Mucosa of rectum (tissue), 2 donors: ENCODE data around the gene COQ6.
"Not testable (repeated sequence)": the region's sequence is repeated elsewhere in the genome, so short reads cannot be mapped to it uniquely, and the experiment has no call there.

Experiments
- H3K27ac ChIP-seq, 2 donors: one replicate each; pipeline ENCODE4 v1.7.0; 2013; ENCODE audit warnings: inconsistent platforms in 2 of 2, low read depth in 2 of 2, low read length in 2 of 2
- H3K27me3 ChIP-seq, 2 donors: one replicate each; pipeline ENCODE4 v1.7.0; 2013; ENCODE audit warnings: low read length in 2 of 2; ENCODE audit not compliant: control insufficient read depth in 2 of 2, insufficient read depth in 2 of 2
- H3K36me3 ChIP-seq, 2 donors: one replicate each; pipeline ENCODE4 v1.7.0; 2013; ENCODE audit warnings: low read length in 2 of 2; ENCODE audit not compliant: control insufficient read depth in 2 of 2, insufficient read depth in 2 of 2
- H3K4me1 ChIP-seq, 2 donors: one replicate each; pipeline ENCODE4 v1.7.0; 2013; ENCODE audit warnings: low read length in 2 of 2, mild to moderate bottlenecking in 1 of 2; ENCODE audit not compliant: control insufficient read depth in 2 of 2, insufficient read depth in 2 of 2
- H3K4me3 ChIP-seq, 2 donors: one replicate each; pipeline ENCODE4 v1.7.0; 2013; ENCODE audit warnings: low read length in 2 of 2
- H3K9ac ChIP-seq, 2 donors: one replicate each; pipeline ENCODE4 v1.7.0; 2013; ENCODE audit warnings: low read length in 2 of 2, low read depth in 1 of 2, mild to moderate bottlenecking in 1 of 2
- H3K9me3 ChIP-seq, 2 donors: one replicate each; pipeline ENCODE4 v1.7.0; 2013; ENCODE audit warnings: low read length in 2 of 2; ENCODE audit not compliant: control insufficient read depth in 2 of 2
- donor health status: healthy.
- donor health status: Normal muscosa, but diverticular disease.

Gene COQ6

DNA sequence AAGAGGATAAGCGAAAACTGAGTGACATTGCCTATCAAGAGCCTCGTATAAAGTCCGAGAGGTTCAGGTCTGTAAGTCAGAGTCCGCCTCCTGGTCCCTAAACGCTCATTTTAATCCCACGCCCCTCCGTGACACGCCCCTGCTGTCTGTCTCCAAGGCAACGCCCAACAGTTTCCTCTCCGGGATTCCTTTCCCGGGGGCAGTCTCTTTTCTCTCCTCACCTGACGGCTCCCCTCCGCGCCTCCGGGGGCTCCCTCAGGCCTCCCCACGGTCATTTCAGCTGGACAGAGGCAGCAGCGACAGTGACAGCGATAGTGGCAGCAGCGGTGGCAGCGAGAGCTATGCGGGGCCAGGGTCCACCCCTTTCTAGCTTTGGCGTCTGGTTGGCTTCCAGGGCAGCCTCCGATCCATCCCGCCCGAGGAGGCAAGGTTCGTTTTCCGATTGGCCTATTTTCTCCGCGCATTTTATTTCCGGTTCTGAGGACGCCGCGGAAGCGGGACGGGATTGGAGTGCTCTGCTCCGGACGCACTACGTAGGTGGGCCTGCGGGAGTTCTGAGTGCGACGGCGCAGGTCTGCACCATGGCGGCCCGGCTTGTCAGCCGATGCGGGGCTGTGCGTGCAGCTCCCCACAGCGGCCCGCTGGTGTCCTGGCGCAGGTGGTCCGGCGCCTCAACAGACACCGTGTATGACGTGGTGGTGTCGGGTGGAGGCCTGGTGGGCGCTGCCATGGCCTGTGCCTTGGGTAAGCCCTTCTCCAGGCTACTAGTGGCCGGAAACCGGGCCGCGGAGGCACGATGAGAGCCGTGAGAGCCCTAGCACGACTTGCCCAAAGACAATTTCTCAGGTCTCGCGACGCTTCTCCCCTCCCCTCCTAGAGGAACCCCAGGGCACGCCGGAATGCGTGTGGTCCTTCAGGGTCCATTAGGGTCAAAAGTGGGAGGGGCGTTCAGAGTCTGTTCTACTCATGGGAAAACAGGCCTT is at the start of gene COQ6, which contains the start of gene FAM161B:
TSS of gene COQ6 (plus strand) at position 551 of the 983 bp plus-strand sequence. CDS start at position 582, 31 bp downstream.
TSS of gene FAM161B (minus strand) at position 343 of the 983 bp plus-strand sequence. CDS start at position 275, 68 bp downstream.
- Histone ChIP-seq H3K27ac (peak within 1 kb of the TSS; percentile 83 to 94), H3K27me3 (no peaks in the 10 kb centered on the region), H3K4me3 (peak within 1 kb of the TSS; percentile 91 to 93), H3K9me3 (no peaks in the 10 kb centered on the region), H3K9ac (peak within 1 kb of the TSS; percentile 76 to 86), H3K4me1 (peaks cover 12 to 19% of the 10 kb centered on the region in 2 donors), H3K36me3 (peaks cover 7% of the 10 kb centered on the region in 2 donors)

DNA sequence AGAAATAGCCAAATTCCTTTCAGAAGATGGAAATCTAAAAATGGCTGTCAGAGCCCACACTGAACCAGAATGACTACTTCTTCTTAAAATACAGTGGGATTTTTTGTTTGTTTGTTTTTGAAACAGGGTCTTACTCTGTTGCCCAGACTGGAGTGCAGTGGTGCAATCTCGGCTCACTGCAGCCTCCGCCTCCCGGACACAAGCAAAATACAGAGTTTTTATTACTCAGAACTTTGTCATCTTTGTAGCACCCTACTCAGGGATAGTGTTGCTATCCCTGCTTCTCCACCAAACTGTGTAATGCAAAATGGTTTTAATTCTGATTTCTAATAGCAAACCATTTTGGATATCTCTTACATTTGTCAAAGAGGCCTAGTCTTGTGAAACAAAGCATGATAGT is 47.1 kb upstream of the COQ6 start:
- Histone ChIP-seq H3K9me3 (no peaks in the 10 kb centered on the region), H3K4me3 (no peak overlapping the region), H3K27me3 (no peaks in the 10 kb centered on the region), H3K36me3 (peaks cover 48 to 60% of the 10 kb centered on the region in 2 donors), H3K9ac (no peak overlapping the region), H3K4me1 (no peaks in the 10 kb centered on the region), H3K27ac (no peak overlapping the region)

DNA sequence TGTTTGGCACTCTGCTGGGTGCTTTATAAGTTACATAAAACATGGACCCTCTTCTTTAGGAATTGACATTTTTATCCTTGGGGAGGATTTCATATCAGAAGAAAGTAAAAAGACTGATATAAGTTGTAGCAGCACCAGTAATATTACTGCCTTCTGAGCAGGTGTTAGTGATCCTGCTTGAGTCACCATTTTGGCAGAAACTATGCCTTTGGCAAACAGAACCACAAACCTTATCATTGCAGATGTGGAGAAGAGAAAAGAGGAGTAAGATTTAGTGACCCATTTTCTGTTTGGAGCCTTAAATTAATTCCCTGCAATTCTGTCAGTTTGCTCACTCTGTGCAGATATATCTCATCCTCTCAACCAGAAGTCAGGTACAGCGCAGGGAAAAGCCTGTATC is 40.4 kb upstream of the COQ6 start:
- H3K9ac ChIP-seq: no peak overlapping the region
- peaks cover 48 to 77% of the 10 kb centered on the region in 2 donors for H3K36me3 ChIP-seq
- H3K27me3 ChIP-seq: no peaks in the 10 kb centered on the region
- H3K27ac ChIP-seq: no peak overlapping the region
- no peaks in the 10 kb centered on the region for H3K9me3 ChIP-seq
- no peaks in the 10 kb centered on the region for H3K4me1 ChIP-seq
- H3K4me3 ChIP-seq: no peak overlapping the region

DNA sequence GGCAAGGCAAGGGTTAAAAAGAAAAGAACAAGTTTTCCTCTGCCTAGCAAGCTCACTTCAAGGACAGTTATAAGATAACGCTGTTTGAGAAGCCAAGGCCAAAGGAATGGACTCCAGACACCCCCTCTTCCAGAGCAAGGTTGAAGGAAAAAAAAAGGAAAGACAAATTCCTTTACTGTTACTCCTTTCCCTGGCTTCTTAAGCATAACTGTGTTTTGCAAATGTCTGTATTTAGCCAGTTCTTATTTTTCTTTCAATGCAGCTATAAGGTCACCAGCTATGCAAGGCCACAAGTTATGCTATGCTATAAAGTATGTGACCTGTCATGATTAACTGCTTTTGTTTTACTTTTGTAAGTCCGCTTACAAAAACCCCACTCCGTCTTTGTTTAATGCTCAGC is 36.8 kb upstream of the COQ6 start:
- Histone ChIP-seq H3K27me3 (no peaks in the 10 kb centered on the region), H3K4me1 (no peaks in the 10 kb centered on the region), H3K9me3 (no peaks in the 10 kb centered on the region), H3K27ac (no peak overlapping the region), H3K9ac (no peak overlapping the region), H3K4me3 (no peak overlapping the region), H3K36me3 (peaks cover 34 to 59% of the 10 kb centered on the region in 2 donors)

DNA sequence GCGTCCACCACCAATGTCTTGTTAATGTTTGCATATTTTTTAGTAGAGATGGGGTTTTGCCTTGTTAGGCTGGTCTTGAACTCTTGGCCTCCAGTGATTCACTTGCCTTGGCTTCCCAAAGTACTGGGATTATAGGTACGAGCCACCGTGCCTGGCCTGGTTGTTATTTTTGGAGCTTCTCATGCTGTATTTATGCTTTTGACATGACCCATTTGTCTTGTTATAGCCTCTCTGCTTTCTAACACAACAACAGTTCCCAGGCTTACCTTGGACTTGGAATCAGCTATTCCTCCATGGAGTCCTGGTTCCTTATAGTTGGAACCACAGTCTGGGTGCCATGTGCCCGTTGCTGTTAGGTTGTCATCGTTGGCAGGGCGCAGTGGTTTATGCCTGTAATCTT is 33.8 kb upstream of the COQ6 start:
- no peaks in the 10 kb centered on the region for H3K27me3 ChIP-seq
- H3K9ac ChIP-seq: no peak overlapping the region
- H3K36me3 ChIP-seq: peaks cover 19 to 57% of the 10 kb centered on the region in 2 donors
- no peak overlapping the region for H3K27ac ChIP-seq
- no peaks in the 10 kb centered on the region for H3K4me1 ChIP-seq
- no peak overlapping the region for H3K4me3 ChIP-seq
- no peaks in the 10 kb centered on the region for H3K9me3 ChIP-seq

DNA sequence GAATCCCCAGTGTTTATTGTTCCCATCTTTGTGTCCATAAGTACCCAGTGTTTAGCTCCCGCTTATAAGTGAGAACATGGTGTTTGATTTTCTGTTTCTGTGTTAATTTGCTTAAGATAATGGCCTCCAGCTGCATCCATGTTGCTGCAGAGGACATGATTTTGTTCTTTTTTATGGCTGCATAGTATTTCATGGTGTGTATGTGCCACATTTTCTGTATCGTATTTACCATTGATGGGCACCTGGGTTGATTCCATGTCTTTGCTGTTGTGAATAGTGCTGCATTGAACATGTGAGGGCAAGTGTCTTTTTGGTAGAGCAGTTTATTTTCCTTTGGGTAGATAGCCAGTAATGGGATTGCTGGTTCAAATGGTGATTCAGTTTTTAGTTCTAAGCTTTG is 30.6 kb upstream of the COQ6 start:
- H3K4me1 ChIP-seq, H3K27ac ChIP-seq, H3K4me3 ChIP-seq, H3K9me3 ChIP-seq, H3K27me3 ChIP-seq, H3K9ac ChIP-seq: not testable (repeated sequence)
- H3K36me3 ChIP-seq: peaks cover 37 to 62% of the 10 kb centered on the region in 2 donors

DNA sequence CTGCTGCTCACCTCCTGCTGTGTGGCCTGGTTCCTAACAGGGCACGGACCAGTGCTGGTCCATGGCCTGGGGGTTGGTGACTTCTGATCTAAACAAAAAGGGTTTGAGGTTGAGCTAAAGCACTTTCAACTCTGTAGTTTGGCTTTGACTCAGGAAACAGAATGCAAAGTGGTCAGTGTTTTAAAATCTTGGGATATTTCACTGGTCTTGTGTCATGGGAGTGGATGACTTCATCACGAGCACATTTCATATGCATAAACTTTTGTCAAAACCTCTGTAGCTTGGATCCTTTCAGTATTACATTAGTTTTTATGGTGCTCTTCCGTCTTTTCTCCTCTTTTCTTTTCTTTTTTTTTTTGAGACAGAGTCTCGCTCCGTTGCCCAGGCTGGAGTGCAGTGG is 25.8 kb upstream of the COQ6 start:
- no peak overlapping the region for H3K27ac ChIP-seq
- no peak overlapping the region for H3K9ac ChIP-seq
- H3K36me3 ChIP-seq: peaks cover 52 to 68% of the 10 kb centered on the region in 2 donors
- no peaks in the 10 kb centered on the region for H3K9me3 ChIP-seq
- H3K4me3 ChIP-seq: no peak overlapping the region
- no peaks in the 10 kb centered on the region for H3K27me3 ChIP-seq
- H3K4me1 ChIP-seq: no peaks in the 10 kb centered on the region

DNA sequence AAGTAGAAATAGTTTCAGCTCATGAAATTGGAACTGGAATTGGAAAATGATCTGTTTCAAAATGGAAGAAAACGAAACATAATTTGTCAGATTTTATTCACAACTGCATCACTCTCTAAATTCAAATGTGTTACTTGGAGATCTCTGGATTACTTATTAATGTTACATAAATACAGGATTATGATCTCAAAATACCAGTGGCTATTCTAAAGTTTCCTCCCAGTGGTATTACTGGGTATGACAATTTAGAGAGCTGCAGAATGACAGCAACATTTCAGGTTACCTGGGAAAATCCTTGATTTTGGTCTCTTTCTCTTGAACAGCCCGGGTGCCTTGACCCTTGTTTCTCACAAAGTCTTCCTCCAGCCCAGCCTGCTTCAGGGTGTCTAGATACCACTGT is 14.4 kb upstream of the COQ6 start:
- Histone ChIP-seq H3K27ac (no peak overlapping the region), H3K9ac (no peak overlapping the region), H3K4me1 (no peaks in the 10 kb centered on the region), H3K4me3 (no peak overlapping the region), H3K27me3 (no peaks in the 10 kb centered on the region), H3K9me3 (no peaks in the 10 kb centered on the region), H3K36me3 (peaks cover 30 to 56% of the 10 kb centered on the region in 2 donors)

DNA sequence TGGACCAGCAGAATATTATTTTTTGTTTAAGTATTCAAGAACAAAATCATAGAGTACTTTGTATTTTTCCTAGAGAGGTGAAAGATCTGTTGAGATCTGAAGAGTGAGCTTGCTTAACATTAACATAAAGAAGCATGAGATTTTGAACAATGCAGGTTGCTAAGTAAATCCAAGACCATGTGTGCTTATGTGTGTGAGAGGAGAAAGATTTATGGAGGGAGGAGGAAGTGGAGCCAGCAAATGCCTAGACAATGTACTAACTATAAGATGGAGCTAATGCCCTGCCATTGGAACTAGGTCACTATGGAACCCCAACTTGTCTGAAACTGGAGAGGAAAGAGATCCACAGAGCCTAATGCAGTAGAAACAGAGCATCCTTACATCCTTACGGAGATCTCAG is 13.6 kb upstream of the COQ6 start:
- H3K9me3 ChIP-seq: no peaks in the 10 kb centered on the region
- H3K27ac ChIP-seq: no peak overlapping the region
- no peak overlapping the region for H3K4me3 ChIP-seq
- peaks cover 23 to 50% of the 10 kb centered on the region in 2 donors for H3K36me3 ChIP-seq
- no peaks in the 10 kb centered on the region for H3K27me3 ChIP-seq
- no peaks in the 10 kb centered on the region for H3K4me1 ChIP-seq
- no peak overlapping the region for H3K9ac ChIP-seq

DNA sequence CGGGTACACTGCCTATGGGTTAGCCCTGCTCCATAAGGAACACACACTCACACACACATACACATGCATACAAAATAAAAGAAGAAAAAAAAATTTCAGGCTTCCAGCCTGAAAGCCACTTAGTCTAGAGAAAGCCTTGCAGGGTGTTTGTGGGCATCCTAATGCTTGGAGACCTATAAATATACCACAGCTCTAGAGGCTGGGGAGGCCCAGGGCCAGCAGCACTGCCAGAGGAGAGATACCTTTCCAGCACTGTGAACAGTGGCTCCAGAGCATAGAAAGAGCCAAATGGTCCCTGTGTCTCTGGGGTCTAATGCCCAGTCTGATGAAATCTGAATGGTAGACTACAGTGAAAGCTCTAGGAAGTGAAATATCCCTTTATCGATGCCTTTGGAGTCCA is 13.1 kb upstream of the COQ6 start:
- H3K36me3 ChIP-seq: peaks cover 18 to 45% of the 10 kb centered on the region in 2 donors
- H3K4me1 ChIP-seq: no peaks in the 10 kb centered on the region
- no peak overlapping the region for H3K4me3 ChIP-seq
- no peaks in the 10 kb centered on the region for H3K9me3 ChIP-seq
- H3K27ac ChIP-seq: no peak overlapping the region
- H3K9ac ChIP-seq: no peak overlapping the region
- H3K27me3 ChIP-seq: no peaks in the 10 kb centered on the region
